Spleen (tissue), 11 donors: ENCODE results near the gene RCCD1. TPM values are rescaled to one million over a fixed set of nuclear protein-coding genes. Genes with fewer than 3 reads are reported as not detected.
A peak's percentile ranks its signal among the peaks of the same experiment; 100 is the strongest.

Experiments
- DNase-seq: peaks from one replicate; pipeline ENCODE4 v3.0.0-alpha.2; 2020
- H3K27ac ChIP-seq, 8 donors: fragments of 200-600 bp; sonication (generic) in 7 of 8; 1 replicate in 4 of 8; 2 replicates in 4 of 8; pipeline versions ENCODE4 v1.5.0 to v1.8.0; 2016 to 2021; ENCODE audit warnings: inconsistent platforms in 4 of 8, mild to moderate bottlenecking in 4 of 8, moderate library complexity in 1 of 8
- H3K27me3 ChIP-seq, 7 donors: fragments of 200-600 bp; sonication (generic) in 6 of 7; replicated peaks in 1 of 7; 1 replicate in 4 of 7; 2 replicates in 3 of 7; pipeline versions ENCODE4 v1.5.0 to v1.8.0; 2016 to 2021; ENCODE audit warnings: inconsistent platforms in 3 of 7, mild to moderate bottlenecking in 1 of 7
- H3K36me3 ChIP-seq, 6 donors: fragments of 200-600 bp; sonication (generic) in 5 of 6; 1 replicate in 4 of 6; 2 replicates in 2 of 6; pipeline versions ENCODE4 v1.5.0 to v1.8.0; 2016 to 2021; ENCODE audit warnings: inconsistent platforms in 2 of 6
- H3K4me1 ChIP-seq, 6 donors: fragments of 200-600 bp; sonication (generic) in 5 of 6; 1 replicate in 3 of 6; 2 replicates in 3 of 6; pipeline versions ENCODE4 v1.5.0 to v1.8.0; 2016 to 2021; ENCODE audit warnings: inconsistent platforms in 3 of 6
- H3K4me3 ChIP-seq, 8 donors: fragments of 200-600 bp; sonication (generic) in 7 of 8; 1 replicate in 4 of 8; 2 replicates in 4 of 8; pipeline versions ENCODE4 v1.5.0 to v1.8.0; 2016 to 2021; ENCODE audit warnings: inconsistent platforms in 4 of 8, mild to moderate bottlenecking in 4 of 8, moderate library complexity in 2 of 8
- H3K9me3 ChIP-seq, 8 donors: fragments of 200-600 bp; sonication (generic) in 7 of 8; 1 replicate in 4 of 8; 2 replicates in 4 of 8; pipeline versions ENCODE4 v1.5.0 to v1.8.0; 2016 to 2021; ENCODE audit warnings: inconsistent platforms in 4 of 8
- POLR2A ChIP-seq, 3 donors: fragments of 450-650 bp; IDR thresholded peaks; one replicate each; pipeline ENCODE4 v1.5.1; 2017; ENCODE audit warnings: antibody characterized with exemption in 3 of 3, mild to moderate bottlenecking in 1 of 3
- POLR2AphosphoS5 ChIP-seq, 3 donors: sonication (generic); formaldehyde crosslinking; IDR thresholded peaks; one replicate each; pipeline ENCODE4 v1.5.1; 2017; ENCODE audit warnings: antibody characterized with exemption in 3 of 3
- WGBS, 5 donors: extraction: QIAGEN DNeasy Blood & Tissue Kit in 3 of 5; methylation state at CpG; one replicate each; pipeline versions ENCODE4 v1.1.5 to v1.1.7; 2013 to 2018; 5-methylcytosine and 5-hydroxymethylcytosine counted together
- intact Hi-C: fragments of 100-400 bp; cut with DNase I; formaldehyde crosslinking; loops from one replicate; pipeline ENCODE4 v1.15.0; 2023; ENCODE audit warnings: low total_unique reads
- polyA plus RNA-seq, 3 donors: library from polyadenylated mRNA; stranded (reverse); fragments of 200-250 nt; gene quantifications; one replicate each; pipeline ENCODE4 v1.2.1, GENCODE V29; 2013
- total RNA-seq, 7 donors: library from RNA; depleted of rRNA in 3 of 7; stranded (reverse); fragments of >200 nt in 3 of 7; fragmentation: NEBNext Ultra II Directional in 4 of 7; extraction: Animal tissue kit (Norgen Biotek cat#: 25700) in 4 of 7; gene quantifications; one replicate each; pipeline versions ENCODE4 v1.1.0 to v1.2.1, GENCODE V29; 2016 to 2021
- TF ChIP-seq, protein P1 (sequence below), 11 experiments: fragments of 200-600 bp in 7 of 11; fragments of 450-650 bp in 4 of 11; sonication (generic) in 4 of 11; IDR thresholded peaks in 8 of 11; conservative IDR thresholded peaks in 3 of 11; 1 replicate in 7 of 11; 2 replicates in 4 of 11; pipeline versions ENCODE4 v1.4.0 to v1.8.0; 2016 to 2021; ENCODE audit warnings: antibody characterized with exemption in 11 of 11, inconsistent platforms in 4 of 11, mild to moderate bottlenecking in 1 of 11
- donor health status: healthy with polysubstance abuse.
- donor health status: DM: no; HTN: no; CAD: no; lungs with moderate emphysema.
- donor health status: DM: no; HTN: no; CAD: no.
- donor health status: Bipolar disorder and iron deficiency.
- donor health status: healthy.
- donor health status: DM: no; HTN: no; CAD: no.
- donor health status: DM: yes; HTN: yes; CAD: no.

RCCD1 gene
- total and polyA plus RNA-seq, 10 donors = 3.6 to 11.4 (median 8.5) TPM

GRCh38 chr15:90994059-90994416 lies 39.4 kb downstream of the RCCD1 start:
- Histone ChIP-seq H3K27me3 (no peaks in the 10 kb centered on the region), H3K27ac (peak overlapping the region; percentile 67 to 91 (median 84)), H3K4me1 (peaks cover 0 to 34% (median 15%) of the 10 kb centered on the region in 6 donors), H3K36me3 (peaks cover 0 to 25% (median 13%) of the 10 kb centered on the region in 6 donors), H3K4me3 (peak overlapping the region; percentile 61 to 93 (median 80)), H3K9me3 (no peaks in the 10 kb centered on the region)
- DNase-seq = no peak
- TF ChIP-seq POLR2AphosphoS5 (IDR thresholded peaks at IDR 0.05) = no peak
- WGBS, 5 donors = 0 to 1% (median 0%) methylated on average over 31 to 50 of the region's 50 CpGs
- intact Hi-C loops = no loop called here

GRCh38 chr15:90994417-90995311 lies 40.0 kb downstream of the RCCD1 start, which contains the start of gene PRC1:
TSS of gene PRC1 (minus strand) at chr15:90994535. CDS start at chr15:90994417, 118 bp downstream.
- peak within 1 kb of the TSS; percentile 67 to 91 (median 84) for H3K27ac ChIP-seq
- H3K4me1 ChIP-seq = peaks cover 0 to 28% (median 14%) of the 10 kb centered on the region in 6 donors
- intact Hi-C loops = no loop called here
- peaks cover 0 to 31% (median 20%) of the 10 kb centered on the region in 6 donors for H3K36me3 ChIP-seq
- peak; percentile 99 for DNase-seq
- WGBS, 5 donors = 0 to 1% (median 0%) methylated on average over 47 to 75 of the region's 75 CpGs
- H3K27me3 ChIP-seq = no peaks in the 10 kb centered on the region
- TF ChIP-seq, protein P1, sequence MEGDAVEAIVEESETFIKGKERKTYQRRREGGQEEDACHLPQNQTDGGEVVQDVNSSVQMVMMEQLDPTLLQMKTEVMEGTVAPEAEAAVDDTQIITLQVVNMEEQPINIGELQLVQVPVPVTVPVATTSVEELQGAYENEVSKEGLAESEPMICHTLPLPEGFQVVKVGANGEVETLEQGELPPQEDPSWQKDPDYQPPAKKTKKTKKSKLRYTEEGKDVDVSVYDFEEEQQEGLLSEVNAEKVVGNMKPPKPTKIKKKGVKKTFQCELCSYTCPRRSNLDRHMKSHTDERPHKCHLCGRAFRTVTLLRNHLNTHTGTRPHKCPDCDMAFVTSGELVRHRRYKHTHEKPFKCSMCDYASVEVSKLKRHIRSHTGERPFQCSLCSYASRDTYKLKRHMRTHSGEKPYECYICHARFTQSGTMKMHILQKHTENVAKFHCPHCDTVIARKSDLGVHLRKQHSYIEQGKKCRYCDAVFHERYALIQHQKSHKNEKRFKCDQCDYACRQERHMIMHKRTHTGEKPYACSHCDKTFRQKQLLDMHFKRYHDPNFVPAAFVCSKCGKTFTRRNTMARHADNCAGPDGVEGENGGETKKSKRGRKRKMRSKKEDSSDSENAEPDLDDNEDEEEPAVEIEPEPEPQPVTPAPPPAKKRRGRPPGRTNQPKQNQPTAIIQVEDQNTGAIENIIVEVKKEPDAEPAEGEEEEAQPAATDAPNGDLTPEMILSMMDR (IDR thresholded peaks at IDR 0.05 in 8 of 11, conservative IDR thresholded peaks at IDR 0.05 in 3 of 11) = peak in 1 of 11 experiments; percentile 33
- TF ChIP-seq POLR2A (IDR thresholded peaks at IDR 0.05) = peak in 1 of 3 donors; percentile 39
- peak; percentile 87 to 95 (median 93) for TF ChIP-seq POLR2AphosphoS5 (IDR thresholded peaks at IDR 0.05)
- no peaks in the 10 kb centered on the region for H3K9me3 ChIP-seq
- peak within 1 kb of the TSS; percentile 61 to 93 (median 80) for H3K4me3 ChIP-seq

DNA sequence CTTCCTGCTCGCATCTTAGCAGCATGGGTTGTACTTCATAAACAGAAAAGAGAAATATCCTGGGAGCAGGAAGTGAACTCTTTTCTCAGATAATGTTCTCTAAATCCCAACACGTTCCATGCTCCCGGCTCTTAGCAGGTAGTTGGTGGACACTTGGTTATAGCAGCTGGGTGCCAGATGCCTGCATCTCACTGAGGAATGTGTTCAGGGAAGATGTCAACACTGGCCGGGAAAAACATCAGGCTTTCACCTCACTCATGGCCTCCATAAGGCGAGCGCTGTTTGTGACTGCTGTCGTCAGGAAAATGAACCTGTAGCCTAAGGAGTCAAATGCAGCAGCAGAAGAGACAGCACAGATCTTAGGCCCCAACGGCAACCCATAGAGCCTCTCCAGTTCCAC lies 44.1 kb downstream of the RCCD1 start:
- no peak for DNase-seq
- TF ChIP-seq, protein P1 (IDR thresholded peaks at IDR 0.05 in 8 of 11, conservative IDR thresholded peaks at IDR 0.05 in 3 of 11) = no peak
- TF ChIP-seq POLR2A (IDR thresholded peaks at IDR 0.05) (no peak), POLR2AphosphoS5 (IDR thresholded peaks at IDR 0.05) (no peak)
- no peaks in the 10 kb centered on the region for H3K27me3 ChIP-seq
- H3K36me3 ChIP-seq = peaks cover 0 to 72% (median 58%) of the 10 kb centered on the region in 6 donors
- H3K4me3 ChIP-seq = no peak overlapping the region
- no peak overlapping the region for H3K27ac ChIP-seq
- peaks cover 0 to 14% (median 7%) of the 10 kb centered on the region in 6 donors for H3K4me1 ChIP-seq
- intact Hi-C loops = no loop called here
- H3K9me3 ChIP-seq = no peaks in the 10 kb centered on the region
- 87 to 99% (median 95%) methylated on average over 8 of the region's 8 CpGs for WGBS, 5 donors

- Histone ChIP-seq H3K9me3 (no peaks in the 10 kb centered on the region), H3K27me3 (no peaks in the 10 kb centered on the region), H3K27ac (no peak overlapping the region), H3K4me1 (no peaks in the 10 kb centered on the region), H3K36me3 (peaks cover 0 to 97% (median 82%) of the 10 kb centered on the region in 6 donors), H3K4me3 (no peak overlapping the region)
- TF ChIP-seq POLR2AphosphoS5 (IDR thresholded peaks at IDR 0.05) = no peak
- TF ChIP-seq POLR2A (IDR thresholded peaks at IDR 0.05) = no peak
- TF ChIP-seq, protein P1 (IDR thresholded peaks at IDR 0.05 in 8 of 11, conservative IDR thresholded peaks at IDR 0.05 in 3 of 11) = no peak
- intact Hi-C loops = no loop called here
- WGBS, 5 donors = 86 to 100% (median 96%) methylated on average over 3 of the region's 3 CpGs
- no peak for DNase-seq
These were observed 46.5 kb downstream of the RCCD1 start for GRCh38 chr15:91001209-91001608.
